ENCODE results near the gene DCBLD1.
"Not testable (repeated sequence)": the region's sequence is repeated elsewhere in the genome, so short reads cannot be mapped to it uniquely, and the experiment has no call there.

The DCBLD1 gene

DNA sequence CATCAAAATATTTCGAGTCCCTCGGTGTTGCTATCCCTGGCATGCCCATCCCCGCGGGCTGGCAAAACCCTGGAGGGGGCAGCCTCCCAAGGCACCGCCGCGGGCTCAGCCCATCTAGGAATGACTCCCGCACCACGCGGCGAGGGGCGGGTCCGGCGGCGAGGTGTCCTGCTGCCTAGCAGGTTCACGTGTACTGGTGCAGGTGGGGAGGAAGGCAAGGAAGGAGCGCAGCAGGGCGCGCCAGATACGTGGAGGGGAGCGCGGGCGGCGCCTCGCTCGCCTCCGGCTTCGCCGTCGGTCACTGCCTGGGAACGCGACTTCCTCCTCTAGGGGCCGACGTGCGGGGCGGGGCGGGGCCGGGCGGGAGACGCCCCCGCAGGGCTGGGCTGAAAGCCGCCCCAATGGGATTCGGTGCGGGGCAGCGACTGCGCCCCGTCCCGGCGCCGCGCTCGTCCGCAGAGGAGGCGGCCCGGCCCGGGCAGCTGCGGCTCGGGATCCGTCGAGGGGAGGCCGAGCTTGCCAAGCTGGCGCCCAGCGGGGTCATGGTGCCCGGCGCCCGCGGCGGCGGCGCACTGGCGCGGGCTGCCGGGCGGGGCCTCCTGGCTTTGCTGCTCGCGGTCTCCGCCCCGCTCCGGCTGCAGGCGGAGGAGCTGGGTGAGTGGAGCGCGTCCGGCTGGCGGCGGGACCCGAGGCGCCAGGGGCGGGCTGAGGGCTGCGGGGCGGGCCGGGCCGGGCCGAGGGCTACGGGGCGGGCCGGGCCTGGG is at the start of gene DCBLD1:
Gene DCBLD1 (plus strand): TSS at position 435 of the 764 bp plus-strand sequence. CDS start 108 bp downstream, at position 543.
- peak; percentile 69 to 87 for DNase-seq
- no peaks in the 10 kb centered on the region for H3K9me3 ChIP-seq
- no peaks in the 10 kb centered on the region for H3K36me3 ChIP-seq
- no peaks in the 10 kb centered on the region for H3K27me3 ChIP-seq
- H3K4me3 ChIP-seq = peak within 1 kb of the TSS; percentile 82 to 85
- TF ChIP-seq, protein P1, sequence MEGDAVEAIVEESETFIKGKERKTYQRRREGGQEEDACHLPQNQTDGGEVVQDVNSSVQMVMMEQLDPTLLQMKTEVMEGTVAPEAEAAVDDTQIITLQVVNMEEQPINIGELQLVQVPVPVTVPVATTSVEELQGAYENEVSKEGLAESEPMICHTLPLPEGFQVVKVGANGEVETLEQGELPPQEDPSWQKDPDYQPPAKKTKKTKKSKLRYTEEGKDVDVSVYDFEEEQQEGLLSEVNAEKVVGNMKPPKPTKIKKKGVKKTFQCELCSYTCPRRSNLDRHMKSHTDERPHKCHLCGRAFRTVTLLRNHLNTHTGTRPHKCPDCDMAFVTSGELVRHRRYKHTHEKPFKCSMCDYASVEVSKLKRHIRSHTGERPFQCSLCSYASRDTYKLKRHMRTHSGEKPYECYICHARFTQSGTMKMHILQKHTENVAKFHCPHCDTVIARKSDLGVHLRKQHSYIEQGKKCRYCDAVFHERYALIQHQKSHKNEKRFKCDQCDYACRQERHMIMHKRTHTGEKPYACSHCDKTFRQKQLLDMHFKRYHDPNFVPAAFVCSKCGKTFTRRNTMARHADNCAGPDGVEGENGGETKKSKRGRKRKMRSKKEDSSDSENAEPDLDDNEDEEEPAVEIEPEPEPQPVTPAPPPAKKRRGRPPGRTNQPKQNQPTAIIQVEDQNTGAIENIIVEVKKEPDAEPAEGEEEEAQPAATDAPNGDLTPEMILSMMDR (IDR thresholded peaks at IDR 0.05) = no peak
- intact Hi-C loops (cut with DNase I; ENCODE audit: low total_unique reads) = no loop called here
- H3K4me1 ChIP-seq = peaks cover 0 to 18% (median 12%) of the 10 kb centered on the region in 4 donors
- H3K27ac ChIP-seq = peak within 1 kb of the TSS; percentile 84 to 92

DNA sequence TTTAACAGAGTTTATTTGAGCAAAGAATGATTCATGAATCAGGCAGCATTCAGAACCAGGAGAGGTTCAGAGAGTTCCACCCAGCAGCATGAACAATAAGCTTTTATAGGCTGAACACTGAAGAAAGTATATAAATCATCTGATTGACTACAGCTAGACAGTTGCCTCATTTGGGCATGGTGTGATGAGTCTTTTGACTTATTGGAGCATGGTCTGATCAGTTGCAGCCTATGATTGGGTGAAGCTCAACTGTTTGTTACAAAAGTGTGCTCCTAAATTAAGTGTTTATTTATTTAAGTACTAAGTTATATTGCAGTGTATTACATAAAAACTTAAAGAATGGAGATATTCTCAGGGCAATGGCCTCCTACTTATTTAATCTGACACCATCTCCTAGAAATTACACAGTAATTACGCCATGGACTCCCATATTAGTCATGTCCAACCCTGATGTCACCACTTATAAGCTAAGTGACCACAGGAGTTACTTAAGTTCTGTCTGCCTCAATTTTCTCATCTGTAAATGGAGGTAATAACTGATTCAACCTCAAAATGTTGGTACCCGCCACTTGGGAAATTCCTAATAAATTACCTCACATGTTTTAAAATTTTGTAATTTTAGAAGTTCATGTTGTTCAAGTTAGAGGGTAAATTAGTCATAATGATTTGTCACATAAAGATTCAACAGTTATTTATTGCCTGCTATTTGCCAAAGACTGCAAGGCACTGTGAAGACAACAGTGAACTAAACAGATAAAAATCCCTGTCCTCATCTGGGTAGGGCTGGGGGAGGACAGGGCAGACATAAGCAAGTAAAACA is 41.6 kb upstream of the DCBLD1 start:
- Histone ChIP-seq H3K4me3 (no peak overlapping the region), H3K27ac (no peak overlapping the region), H3K9me3 (no peaks in the 10 kb centered on the region), H3K36me3 (no peaks in the 10 kb centered on the region), H3K27me3 (peaks cover 0 to 2% of the 10 kb centered on the region in 2 donors), H3K4me1 (no peaks in the 10 kb centered on the region)
- TF ChIP-seq, protein P1 (IDR thresholded peaks at IDR 0.05) = no peak
- DNase-seq = no peak
- intact Hi-C loops (cut with DNase I; ENCODE audit: low total_unique reads) = no loop called here

DNA sequence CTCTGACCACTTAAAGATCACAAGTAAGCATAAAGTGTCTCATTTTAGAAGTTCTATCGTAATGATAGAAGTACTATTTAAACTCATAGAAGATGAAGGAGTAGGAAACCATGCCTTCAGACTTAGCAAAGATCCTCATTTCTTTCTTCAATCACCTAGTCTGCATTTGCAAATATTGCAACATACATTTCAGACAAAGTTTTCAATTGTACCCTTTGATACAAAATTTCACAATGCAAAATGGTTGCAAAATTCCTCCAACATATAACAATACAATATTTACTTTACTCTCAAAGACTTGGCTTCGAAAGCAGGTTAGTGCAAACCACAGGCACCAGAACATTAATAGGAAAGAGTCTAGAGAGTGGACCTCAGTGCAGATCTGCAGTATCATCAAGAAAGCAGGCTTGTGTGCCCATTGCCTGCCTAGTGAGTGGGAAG is 40.6 kb upstream of the DCBLD1 start:
- H3K36me3 ChIP-seq = no peaks in the 10 kb centered on the region
- H3K4me3 ChIP-seq = no peak overlapping the region
- H3K27me3 ChIP-seq = peaks cover 0 to 2% of the 10 kb centered on the region in 2 donors
- DNase-seq = no peak
- intact Hi-C loops (cut with DNase I; ENCODE audit: low total_unique reads) = no loop called here
- H3K4me1 ChIP-seq = no peaks in the 10 kb centered on the region
- H3K9me3 ChIP-seq = no peaks in the 10 kb centered on the region
- TF ChIP-seq, protein P1 (IDR thresholded peaks at IDR 0.05) = no peak
- no peak overlapping the region for H3K27ac ChIP-seq

DNA sequence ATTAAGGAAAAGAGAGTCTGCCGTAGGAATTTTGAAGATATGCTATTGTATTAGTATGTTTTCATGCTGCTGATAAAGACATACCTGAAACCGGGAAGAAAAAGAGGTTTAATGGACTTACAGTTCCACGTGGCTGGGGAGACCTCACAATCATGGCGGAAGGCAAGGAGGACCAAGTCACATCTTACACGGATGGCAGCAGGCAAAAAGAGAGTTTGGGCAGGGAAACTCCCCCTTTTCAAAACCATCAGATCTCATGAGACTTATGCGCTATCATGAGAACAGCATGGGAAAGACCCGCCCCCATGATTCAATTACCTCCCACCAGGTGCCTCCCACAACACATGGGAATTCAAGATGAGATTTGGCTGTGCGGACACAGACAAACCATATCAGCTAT is 40.2 kb upstream of the DCBLD1 start:
- DNase-seq; H3K9me3 ChIP-seq; H3K36me3 ChIP-seq; H3K27ac ChIP-seq; intact Hi-C loops (cut with DNase I; ENCODE audit: low total_unique reads); H3K27me3 ChIP-seq; H3K4me1 ChIP-seq; H3K4me3 ChIP-seq: not testable (repeated sequence)

DNA sequence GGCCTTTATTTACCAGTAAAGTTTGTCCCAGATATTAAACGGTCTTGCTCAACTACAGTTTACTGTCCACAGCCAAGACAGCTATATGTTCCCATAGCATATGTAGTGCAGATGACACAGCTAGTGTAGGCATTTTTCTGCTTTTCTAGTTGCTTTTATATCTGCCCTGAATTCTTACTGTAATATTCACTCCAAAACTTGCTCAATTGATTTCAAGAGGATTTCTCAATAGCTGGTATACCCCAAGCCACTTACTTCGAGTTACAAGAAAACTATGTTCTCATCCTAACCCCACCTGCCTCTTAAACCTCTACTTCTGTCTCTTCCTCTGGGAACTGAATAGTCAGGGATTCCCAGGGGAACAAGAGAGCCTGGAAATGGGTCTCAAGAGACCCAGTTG is 37.9 kb upstream of the DCBLD1 start:
- Histone ChIP-seq H3K9me3 (no peaks in the 10 kb centered on the region), H3K36me3 (no peaks in the 10 kb centered on the region), H3K27ac (no peak overlapping the region), H3K27me3 (peaks cover 0 to 2% of the 10 kb centered on the region in 2 donors), H3K4me3 (no peak overlapping the region), H3K4me1 (peaks cover 0 to 13% (median 0%) of the 10 kb centered on the region in 4 donors)
- intact Hi-C loops (cut with DNase I; ENCODE audit: low total_unique reads) = no loop called here
- TF ChIP-seq, protein P1 (IDR thresholded peaks at IDR 0.05) = no peak
- DNase-seq = no peak

DNA sequence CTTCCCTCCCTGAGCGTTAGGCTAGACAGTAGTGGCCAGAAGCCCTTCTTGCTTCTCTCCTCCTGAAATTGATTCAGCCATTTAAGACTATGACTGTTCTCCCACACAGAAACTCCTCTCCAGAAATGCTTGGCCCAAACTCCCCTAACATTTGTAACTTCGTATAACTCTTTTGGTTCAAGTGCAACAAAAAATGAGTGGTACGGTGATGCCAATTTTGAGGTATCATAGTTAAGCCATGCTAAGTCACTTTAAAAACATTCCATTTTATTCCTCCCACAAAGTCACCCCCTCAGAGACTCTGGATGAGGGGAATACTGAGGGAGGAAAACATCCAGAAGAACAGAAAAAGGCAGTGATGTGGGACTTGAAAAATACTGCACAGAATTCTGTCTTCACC is 35.6 kb upstream of the DCBLD1 start:
- intact Hi-C loops (cut with DNase I; ENCODE audit: low total_unique reads) = no loop called here
- Histone ChIP-seq H3K27ac (no peak overlapping the region), H3K36me3 (no peaks in the 10 kb centered on the region), H3K9me3 (no peaks in the 10 kb centered on the region), H3K27me3 (peaks cover 0 to 2% of the 10 kb centered on the region in 2 donors), H3K4me3 (no peak overlapping the region), H3K4me1 (peaks cover 0 to 15% (median 0%) of the 10 kb centered on the region in 4 donors)
- TF ChIP-seq, protein P1 (IDR thresholded peaks at IDR 0.05) = no peak
- DNase-seq = no peak
